ENCODE data around the gene MALRD1.

MALRD1 gene

DNA sequence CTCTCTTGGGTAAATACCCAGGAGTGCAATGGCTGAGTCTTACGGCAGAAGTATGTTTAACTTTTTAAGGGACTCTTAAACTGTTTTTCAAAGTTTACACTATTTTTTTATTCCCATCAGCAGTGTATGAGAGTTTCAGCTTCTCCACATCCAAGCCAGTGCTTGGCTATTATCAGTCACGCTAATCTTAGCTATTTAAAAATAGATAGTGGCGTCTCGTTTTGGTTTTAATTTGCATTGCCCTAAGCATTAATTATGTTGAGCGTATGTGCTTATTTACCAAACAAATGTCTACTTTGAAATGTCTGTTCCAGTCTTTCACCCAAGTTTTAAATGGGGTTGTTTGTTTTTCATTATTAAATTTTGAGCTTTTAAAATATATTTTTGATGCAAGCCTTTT lies 164.0 kb downstream of the MALRD1 start:
- DNase-seq (ENCODE audit: low read depth in 1 of 2, low spot score in 1 of 2), result no peak

DNA sequence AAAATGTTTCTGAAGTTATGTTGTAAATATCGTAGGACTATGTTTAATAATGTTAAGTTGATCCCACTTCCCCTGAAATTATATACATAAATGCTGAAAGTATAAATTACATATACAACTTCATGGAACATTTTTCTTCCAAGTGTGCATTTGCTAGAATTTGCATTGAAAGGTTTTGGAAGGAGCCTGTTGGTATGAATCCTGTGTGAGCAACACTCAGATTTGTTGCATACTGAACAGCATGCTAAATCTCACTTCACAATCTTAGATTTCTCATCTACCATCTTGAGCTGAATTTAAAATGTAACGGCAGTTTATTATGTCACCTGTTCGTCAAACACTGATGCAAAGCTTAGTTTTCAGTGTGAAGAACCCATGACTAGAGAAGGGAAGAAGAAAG lies 172.6 kb downstream of the MALRD1 start:
- no peak for DNase-seq (ENCODE audit: low read depth in 1 of 2, low spot score in 1 of 2)

DNA sequence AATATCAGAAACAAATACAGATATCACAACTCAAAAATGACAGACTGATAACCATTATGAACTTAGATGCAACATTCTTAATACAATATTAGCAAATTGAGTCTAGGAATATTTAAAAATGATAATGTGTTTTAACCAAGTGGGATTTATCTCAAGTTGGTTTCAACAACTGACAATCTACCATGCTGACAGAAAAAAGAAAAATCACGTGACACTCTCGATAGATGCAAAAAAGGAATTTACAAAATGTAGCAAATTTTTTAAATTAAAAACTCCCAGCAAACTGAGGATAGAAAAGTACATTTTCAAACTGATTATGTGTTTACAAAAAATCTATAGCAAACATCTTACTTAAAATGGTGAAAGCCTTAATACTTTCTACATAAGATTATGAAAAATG lies 177.4 kb downstream of the MALRD1 start:
- DNase-seq (ENCODE audit: low read depth in 1 of 2, low spot score in 1 of 2), result no peak

DNA sequence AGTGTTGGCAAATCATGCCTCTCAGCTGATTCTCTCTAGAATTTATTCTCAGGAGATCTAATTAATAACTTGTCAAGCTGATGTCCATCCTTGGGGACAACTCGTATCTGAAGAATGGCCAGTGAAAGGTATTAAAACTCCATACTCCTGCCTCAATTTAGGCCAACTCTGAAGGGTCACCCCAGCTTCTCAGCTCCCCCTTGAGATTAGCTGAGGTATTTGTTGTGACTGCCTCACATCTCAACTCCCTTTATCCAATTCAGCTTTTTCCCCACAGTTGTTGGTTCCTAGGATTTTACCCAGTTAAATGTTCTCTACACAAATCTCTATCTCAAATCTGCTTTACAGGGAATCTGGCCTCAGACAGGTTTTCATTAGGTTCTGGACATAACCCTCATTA lies 182.4 kb downstream of the MALRD1 start:
- DNase-seq (ENCODE audit: low read depth in 1 of 2, low spot score in 1 of 2), result no peak

DNA sequence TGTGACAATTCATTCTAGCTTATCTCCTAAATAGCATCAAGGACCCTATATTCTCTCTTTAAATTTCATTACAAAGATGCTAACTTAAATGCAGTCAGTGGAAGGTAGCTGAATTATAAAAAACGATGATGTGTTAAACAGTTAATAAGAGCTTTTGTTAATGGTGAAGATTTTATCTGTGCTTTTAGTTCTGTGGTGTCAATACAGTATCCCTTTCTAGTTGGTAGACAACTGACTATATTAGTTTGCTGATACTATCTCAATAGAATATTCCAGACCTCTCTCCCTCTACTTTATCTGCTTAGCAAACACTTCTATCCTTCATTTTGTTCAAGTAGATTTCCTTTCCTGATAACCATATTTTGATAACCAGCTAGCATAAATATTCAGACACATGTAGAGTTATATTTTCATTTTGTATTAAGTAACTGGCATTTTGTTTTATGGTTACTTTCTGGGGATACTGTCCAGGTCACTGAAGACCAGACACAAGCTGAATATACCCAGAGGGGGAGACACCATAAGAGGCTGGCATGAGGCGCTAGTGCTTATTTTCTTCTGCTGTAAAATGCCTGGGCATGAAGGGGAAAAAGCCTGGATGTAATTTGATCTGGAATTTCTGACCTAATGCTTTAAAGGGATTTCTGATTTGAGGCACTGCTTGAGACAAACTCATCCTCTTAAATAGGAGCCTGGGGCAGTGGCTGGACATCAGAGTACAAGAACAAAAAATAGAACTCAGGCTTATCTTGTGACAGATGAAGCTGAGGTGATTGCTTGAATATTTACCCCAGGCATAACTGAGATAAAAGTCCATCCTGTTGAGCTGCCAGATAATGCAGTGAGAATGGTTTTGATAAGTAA lies 197.5 kb downstream of the MALRD1 start:
- no peak for DNase-seq (ENCODE audit: low read depth in 1 of 2, low spot score in 1 of 2)

DNA sequence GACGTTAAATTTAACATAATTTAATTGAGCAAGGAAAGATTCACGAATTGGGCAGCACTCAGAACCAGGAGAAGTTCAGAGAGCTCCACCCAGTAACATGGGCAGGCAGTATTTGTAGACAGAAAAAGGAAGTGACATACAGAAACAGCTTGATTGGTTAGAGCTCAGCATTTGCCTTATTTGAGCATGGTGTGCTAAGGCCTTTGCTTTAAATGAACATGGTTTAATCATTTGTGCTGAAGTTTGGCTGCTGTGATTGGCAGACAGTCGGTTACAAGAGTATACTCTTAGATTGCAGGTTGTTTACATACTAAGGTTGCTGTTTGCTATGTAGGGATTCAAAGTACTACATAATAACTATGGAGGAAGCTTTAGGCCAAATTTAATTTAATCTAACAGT lies 199.2 kb downstream of the MALRD1 start:
- no peak for DNase-seq (ENCODE audit: low read depth in 1 of 2, low spot score in 1 of 2)

DNA sequence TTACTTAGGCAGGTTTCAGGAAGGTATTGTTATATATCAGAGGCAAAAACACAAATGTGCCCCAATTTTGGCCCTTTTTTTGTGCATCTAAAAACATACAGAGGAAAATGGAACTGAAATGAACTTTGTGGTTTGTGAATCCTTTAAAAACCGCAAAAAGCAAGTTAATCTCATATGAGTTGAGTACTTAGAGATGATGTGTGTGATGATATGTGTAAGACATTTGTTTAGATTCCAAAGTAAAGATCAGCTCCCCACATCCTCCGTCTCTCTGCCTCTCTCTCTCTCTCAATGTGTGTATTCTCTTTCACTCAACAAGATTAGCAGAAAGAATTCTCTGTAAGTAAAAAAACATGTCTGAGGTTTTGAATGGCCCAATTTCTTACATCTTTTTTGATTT lies 201.9 kb downstream of the MALRD1 start:
- DNase-seq (ENCODE audit: low read depth in 1 of 2, low spot score in 1 of 2), result no peak

DNA sequence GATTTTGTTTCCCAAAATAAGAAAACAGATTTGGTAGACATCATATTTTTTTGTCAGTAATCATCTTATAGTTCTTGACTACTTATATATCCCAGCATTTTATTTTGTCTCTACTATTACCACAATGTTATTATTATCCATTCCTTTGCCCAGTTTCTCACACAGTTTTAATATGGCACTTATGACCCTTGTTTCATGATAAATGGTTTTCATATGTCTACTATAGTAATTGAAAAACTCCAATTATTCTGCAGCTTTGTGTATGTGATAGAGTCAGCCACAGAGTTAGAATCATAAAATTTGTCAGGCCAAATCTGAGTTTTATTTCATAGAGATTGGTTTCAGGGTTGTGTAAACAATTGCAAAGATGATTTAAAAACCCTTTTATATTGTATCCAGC lies 203.9 kb downstream of the MALRD1 start:
- no peak for DNase-seq (ENCODE audit: low read depth in 1 of 2, low spot score in 1 of 2)

DNA sequence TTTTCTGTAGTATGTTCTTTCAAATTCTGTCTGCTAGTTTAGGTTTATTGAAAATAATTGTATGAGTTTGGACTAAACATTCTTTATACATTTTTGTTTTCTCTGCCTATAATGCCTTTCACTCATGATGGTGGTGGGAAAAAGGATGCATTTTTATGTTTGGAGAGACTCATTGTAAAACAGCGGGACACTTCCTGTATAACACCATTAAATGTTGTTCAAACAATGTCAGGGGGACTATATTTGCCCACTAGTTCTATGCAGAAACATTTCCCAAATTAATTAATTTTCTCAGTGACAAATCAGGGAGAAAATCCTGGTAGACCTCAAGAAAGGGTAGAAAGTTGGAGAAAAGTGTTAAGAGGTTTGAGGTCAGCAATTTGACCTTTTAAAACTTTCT lies 207.7 kb downstream of the MALRD1 start:
- DNase-seq (ENCODE audit: low read depth in 1 of 2, low spot score in 1 of 2), result no peak

DNA sequence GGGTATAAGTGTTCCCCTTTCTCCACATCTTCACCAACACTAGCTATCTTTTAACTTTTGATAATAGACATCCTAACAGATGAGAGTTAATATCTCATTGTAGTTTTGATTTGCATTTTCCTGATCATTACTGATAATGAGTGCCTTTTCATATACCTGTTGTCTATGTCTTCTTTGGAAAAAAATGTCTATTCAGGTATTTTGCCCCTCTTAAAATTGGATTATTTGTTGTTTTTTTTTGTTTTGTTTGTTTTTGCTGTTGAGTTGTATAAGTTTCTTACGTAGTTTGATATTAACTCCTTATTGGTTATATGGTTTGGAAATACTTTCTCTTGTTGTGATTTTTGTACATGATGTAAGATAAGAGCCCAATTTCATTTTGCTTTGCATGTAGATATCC lies 214.7 kb downstream of the MALRD1 start:
- no peak for DNase-seq (ENCODE audit: low read depth in 1 of 2, low spot score in 1 of 2)

DNA sequence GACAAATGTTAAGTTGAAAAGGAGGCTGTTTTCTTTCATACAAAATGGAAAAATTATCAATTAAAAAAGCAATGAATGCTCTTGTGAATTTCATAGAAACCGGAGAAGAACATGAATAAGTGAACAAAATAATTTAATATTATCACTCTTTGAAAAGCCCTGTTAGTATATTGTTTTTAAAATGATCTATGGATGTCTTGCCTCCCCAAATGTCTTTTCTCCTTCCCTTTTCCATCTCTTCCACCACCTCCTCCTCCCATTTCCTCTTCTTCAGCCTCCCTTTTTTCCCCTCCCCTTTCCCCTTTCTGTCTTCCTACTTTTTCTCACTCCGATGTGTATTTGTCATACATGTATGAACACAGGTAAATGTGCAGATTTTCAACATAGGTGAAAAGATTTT lies 234.7 kb downstream of the MALRD1 start:
- DNase-seq (ENCODE audit: low read depth in 1 of 2, low spot score in 1 of 2), result no peak

DNA sequence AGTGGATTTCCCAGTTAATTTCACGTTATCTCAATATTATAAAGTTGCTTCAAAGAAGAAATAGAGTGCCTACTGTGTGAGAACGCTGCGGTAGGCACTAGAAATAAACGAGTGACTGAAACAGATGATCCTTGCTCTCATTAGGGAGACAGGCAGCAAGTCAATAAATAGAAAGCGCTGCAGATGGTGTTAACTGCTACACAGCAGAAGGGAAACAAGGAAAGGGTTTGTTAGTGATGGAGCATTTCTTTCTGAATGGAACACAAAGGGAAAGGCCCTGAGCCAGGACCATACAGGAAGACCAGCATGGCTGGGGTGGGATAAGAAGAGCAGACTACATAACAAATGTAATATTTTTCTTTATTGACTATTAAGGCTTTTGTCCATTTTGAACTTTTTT lies 235.2 kb downstream of the MALRD1 start:
- DNase-seq (ENCODE audit: low read depth in 1 of 2, low spot score in 1 of 2), result no peak

DNA sequence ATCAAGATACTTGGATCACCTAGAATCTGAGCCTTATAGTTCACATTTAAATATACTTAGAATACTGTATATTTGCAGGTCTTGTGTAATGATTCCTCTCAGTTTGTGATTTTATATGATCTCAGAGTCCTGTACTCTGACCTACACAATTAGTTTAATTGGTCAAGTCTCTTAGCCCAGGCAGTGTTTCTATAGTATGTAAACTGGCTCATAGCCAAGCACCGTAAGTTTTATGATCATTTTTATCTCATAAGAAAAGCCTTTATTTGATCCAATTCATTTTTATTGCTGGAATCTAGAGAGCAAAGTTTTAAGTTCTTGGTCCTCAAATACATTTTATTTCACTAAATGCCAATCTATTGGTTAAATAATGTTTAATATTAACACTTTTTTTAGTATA lies 242.2 kb downstream of the MALRD1 start:
- no peak for DNase-seq (ENCODE audit: low read depth in 1 of 2, low spot score in 1 of 2)

DNA sequence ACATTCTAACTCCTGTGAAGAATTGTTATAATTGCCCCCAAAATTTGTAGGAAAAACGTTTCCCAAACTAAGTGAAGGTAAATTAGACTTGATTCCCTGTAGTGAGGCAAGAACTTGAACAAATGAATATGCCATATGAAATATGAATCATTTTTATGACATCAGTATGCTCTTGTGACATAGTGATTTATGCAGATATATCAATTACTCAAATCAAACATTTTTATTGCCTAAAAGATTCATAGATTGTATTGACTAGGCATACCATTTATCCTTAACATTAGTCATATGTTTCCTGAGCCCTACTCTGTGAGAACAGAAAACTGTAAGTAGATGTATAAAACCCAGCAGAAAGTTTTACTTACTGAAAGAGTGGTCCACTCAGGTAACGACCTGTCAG lies 245.6 kb downstream of the MALRD1 start:
- no peak for DNase-seq (ENCODE audit: low read depth in 1 of 2, low spot score in 1 of 2)

DNA sequence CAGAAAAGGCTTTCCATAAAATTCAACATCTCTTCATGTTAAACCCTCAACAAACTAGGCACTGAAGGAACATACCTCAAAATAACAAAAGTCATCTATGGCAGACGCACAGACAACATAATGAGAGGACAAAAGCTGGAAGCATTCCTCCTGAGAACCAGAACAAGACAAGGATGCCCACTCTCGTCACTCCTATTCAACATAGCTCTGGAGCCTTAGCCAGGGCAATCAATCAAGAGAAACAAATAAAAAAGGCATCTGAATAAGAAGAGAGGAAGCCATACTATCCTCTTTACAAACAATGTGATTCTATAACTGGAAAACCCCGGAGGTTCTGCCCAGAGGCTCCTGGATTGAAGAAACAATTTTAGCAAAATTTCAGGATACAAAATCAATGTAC lies 251.0 kb downstream of the MALRD1 start:
- no peak for DNase-seq (ENCODE audit: low read depth in 1 of 2, low spot score in 1 of 2)

DNA sequence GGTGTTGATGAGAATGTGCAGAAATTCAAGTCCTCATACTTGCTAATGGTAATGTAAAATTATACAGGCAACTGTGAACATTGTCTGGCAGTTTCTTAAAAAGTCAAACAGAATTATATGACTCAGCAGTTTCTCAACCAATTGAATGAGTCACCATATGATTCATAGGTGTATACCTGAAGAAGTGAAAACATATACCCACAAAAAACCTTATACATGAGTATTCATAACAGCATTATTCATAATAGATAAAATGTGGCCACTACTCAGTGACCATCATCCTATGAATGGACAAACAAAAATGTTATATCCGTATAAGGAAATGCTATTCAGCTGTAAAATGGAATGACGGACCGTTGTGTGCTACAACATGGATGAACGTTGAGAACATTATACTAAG lies 253.5 kb downstream of the MALRD1 start:
- no peak for DNase-seq (ENCODE audit: low read depth in 1 of 2, low spot score in 1 of 2)

DNA sequence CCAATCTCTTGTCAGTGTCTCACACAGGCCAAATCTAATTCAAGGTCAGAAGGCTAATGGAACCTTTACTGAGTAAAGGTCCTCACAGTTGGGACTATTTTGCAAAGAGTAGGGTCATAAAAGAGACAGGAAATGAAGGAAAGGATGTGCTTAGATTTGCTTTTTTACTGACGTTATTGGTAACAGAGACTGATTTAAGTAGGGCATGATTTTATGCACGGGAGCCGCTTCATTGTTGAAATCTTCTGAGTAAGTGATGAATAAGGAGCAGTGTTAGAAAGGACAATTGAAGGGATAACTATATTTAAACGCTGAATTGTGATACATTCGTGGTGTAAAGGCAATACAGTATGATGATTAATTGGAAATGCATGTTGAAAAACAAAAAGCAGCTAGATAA lies 261.5 kb downstream of the MALRD1 start:
- DNase-seq (ENCODE audit: low read depth in 1 of 2, low spot score in 1 of 2), result no peak

DNA sequence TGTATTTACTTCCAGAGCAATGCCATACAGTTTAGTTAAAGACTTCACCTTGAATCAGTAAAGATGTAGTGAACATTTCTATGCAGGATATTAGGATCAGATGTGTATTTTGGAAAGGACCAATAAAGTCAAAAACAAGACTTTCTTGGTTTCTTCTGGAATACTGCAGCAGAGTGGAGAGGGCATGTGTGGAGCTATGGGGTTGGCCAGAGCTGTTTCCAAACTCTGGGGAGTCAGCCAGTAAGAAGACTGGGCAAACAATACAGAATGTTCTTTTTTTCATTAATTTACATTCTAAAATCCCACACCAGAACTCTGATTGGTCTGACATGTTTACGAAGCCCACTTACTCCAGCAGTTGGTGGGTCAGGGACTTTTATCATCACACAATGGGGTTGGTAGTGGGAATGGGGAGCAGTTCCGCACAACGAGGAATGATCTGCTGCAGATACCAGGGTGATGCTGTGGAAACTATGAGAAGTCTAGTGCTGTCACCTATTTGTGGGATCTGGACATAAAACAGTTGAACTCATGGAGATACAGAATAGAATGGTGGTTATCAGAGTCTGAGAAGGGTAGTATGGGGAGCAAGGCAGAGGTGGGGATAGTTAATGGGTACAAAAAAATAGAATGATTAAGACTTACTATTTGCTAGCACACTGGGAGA lies 267.7 kb downstream of the MALRD1 start:
- DNase-seq (ENCODE audit: low read depth in 1 of 2, low spot score in 1 of 2), result no peak

DNA sequence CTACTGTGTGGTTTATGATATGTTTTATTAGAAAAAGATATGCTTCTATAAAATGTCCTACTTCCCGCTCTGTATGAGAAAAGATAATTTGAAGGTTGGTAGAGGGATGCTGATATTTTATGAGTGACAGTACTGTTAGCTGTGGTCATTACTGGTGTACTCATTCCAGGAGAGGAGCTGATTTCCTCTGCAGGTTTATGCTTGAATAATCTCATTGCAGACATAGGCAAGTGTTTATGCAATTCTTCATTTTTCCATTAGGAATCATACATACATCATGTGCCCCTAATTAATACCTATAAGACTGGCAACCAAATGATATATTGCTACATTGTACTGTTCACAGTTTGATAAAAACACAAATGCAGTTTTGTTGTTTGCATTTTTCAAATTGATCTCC lies 269.4 kb downstream of the MALRD1 start:
- DNase-seq (ENCODE audit: low read depth in 1 of 2, low spot score in 1 of 2), result no peak

DNA sequence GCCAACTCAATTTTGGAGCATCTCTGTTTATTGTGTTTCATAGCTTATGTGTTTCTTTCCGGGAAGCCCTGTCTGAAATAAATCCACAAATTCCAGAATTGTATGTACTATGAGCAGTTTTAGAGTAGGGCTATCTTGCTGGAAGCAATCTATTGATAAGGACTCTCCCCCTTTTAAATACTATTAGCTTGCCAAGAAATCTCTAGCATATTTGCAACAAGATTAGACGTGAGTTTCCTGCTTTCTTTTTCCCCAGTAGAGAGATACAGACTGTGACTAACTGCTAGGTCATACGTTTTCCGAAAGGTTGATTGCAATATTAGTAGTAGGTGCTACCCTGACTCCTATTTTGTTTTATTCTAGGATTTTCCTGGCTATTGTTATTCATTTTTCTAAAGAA lies 277.0 kb downstream of the MALRD1 start:
- no peak for DNase-seq (ENCODE audit: low read depth in 1 of 2, low spot score in 1 of 2)

DNA sequence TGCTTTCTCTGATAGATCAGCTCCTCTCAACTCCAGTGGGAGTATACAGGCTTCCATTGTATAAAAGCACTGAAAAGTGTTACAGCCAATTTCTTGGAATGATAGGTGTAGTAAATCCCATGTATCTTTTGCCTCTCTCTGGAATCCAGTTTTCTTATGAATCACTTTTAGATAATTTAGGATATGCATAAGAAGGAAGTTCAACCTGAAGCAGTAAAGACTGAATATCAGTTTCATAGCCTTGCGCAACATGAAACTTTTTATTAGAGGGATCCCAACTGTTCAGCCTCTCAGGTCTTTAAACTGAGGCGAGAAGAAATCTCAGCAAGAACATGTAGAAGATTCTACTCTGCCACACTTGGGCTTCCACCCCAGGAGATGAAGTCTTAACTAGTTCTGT lies 280.0 kb downstream of the MALRD1 start:
- DNase-seq (ENCODE audit: low read depth in 1 of 2, low spot score in 1 of 2), result no peak

DNA sequence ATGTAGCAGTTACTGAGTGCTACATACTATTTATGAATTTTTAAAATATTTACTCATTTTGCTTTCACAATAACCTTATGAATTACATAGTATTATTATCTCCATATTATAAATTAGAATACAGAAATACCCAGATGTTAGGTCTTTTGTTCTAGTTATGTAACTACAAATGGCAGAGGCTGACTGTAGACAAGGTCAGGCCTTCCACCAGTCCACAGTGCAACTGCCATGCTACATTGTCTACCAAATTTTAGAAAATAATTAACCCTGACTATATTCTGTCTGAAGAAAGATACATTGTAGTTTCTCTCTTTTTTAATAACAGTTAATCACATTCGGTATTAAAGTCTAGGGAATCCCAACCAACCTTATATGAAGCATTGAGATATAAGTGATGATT lies 280.9 kb downstream of the MALRD1 start:
- DNase-seq (ENCODE audit: low read depth in 1 of 2, low spot score in 1 of 2), result no peak

DNA sequence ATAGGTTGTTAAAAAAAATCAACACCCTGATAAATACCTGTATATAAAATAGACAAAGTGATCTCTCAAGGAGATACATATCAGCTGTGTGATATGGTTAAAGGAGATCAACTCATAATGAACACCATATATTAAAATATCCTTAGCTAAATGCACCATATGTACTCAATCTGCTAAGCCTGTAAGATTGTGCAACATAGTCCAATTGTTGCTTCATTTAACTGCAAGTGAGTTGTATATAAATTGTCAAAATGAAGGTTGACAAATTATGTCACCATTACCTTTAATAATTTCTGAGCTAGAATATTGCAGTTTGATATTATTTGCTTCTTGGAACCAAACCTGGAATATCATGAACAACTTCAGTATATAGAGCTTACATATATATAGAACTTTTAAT lies 283.7 kb downstream of the MALRD1 start:
- DNase-seq (ENCODE audit: low read depth in 1 of 2, low spot score in 1 of 2), result no peak
